T-cell (primary cell): ENCODE results near the gene ZNF678. TPM values are rescaled to one million over a fixed set of nuclear protein-coding genes. Genes with fewer than 3 reads are reported as not detected.

Experiments
- ATAC-seq, 4 experiments: fragments of 200-7000 bp in 3 of 4; fragments of 150-1000 bp in 1 of 4; cut with Tn5 transposase; replicated peaks in 1 of 4; 1 replicate in 3 of 4; 2 replicates in 1 of 4; pipeline ENCODE4 v1.10.0; 2021; ENCODE audit warnings: moderate library complexity in 3 of 4, mild to moderate bottlenecking in 2 of 4, moderate number of reproducible peaks in 1 of 4
- CTCF ChIA-PET, 2 donors: fragments of 300-600 bp; sonication (Branson Sonifier 250); formaldehyde crosslinking; loops; one replicate each; lab custom pipeline; 2022; ENCODE audit warnings: antibody characterized with exemption in 2 of 2; lab: Charles Lee
- POLR2A ChIA-PET, 2 donors: fragments of 300-600 bp; sonication (Branson Sonifier 250); formaldehyde crosslinking; loops; one replicate each; lab custom pipeline; 2022; ENCODE audit warnings: antibody characterized with exemption in 2 of 2; lab: Charles Lee
- DNase-seq, 35 experiments: peaks; one replicate each; pipeline versions ENCODE4 v3.0.0 to v3.0.0-alpha.2; 2013 to 2023
- H3K27ac ChIP-seq: one replicate; pipeline ENCODE4 v1.5.1; 2013; ENCODE audit warnings: low read length
- H3K27me3 ChIP-seq, 2 experiments: replicated peaks in 1 of 2; 1 replicate in 1 of 2; 2 replicates in 1 of 2; pipeline versions ENCODE4 v1.6.1 to v1.7.0; 2013; ENCODE audit warnings: low read length in 1 of 2, mixed read lengths in 1 of 2; ENCODE audit not compliant: control insufficient read depth in 2 of 2, insufficient read depth in 2 of 2; ENCODE audit errors: extremely low read depth in 1 of 2
- H3K36me3 ChIP-seq, 2 donors: 1 replicate in 1 of 2; 2 replicates in 1 of 2; pipeline versions ENCODE4 v1.6.1 to v1.7.0; 2013; ENCODE audit warnings: low read length in 1 of 2; ENCODE audit not compliant: control insufficient read depth in 2 of 2, insufficient read depth in 1 of 2; ENCODE audit errors: extremely low read depth in 1 of 2
- H3K4me1 ChIP-seq, 2 experiments: 1 replicate in 1 of 2; 2 replicates in 1 of 2; pipeline versions ENCODE4 v1.6.1 to v1.7.0; 2013; ENCODE audit warnings: low read length in 2 of 2, mixed read lengths in 1 of 2; ENCODE audit not compliant: insufficient read depth in 2 of 2, control insufficient read depth in 1 of 2; ENCODE audit errors: extremely low read depth in 1 of 2
- H3K4me3 ChIP-seq, 2 donors: 1 replicate in 1 of 2; 2 replicates in 1 of 2; pipeline versions ENCODE4 v1.5.1 to v1.7.0; 2013; ENCODE audit warnings: mild to moderate bottlenecking in 2 of 2, low read length in 1 of 2, moderate library complexity in 1 of 2; ENCODE audit not compliant: control insufficient read depth in 1 of 2; ENCODE audit errors: extremely low read depth in 1 of 2
- H3K9me3 ChIP-seq: 2 replicates; pipeline ENCODE4 v1.7.0; 2013
- H3K27ac Mint-ChIP-seq, 2 donors: one replicate each; pipeline ENCODE4 v1.8.0; 2020 to 2021; ENCODE audit warnings: mild to moderate bottlenecking in 2 of 2, mixed read lengths in 2 of 2
- H3K27me3 Mint-ChIP-seq, 2 donors: one replicate each; pipeline ENCODE4 v1.8.0; 2021 to 2022; ENCODE audit warnings: mixed read lengths in 2 of 2
- H3K36me3 Mint-ChIP-seq: one replicate; pipeline ENCODE4 v1.8.0; 2021; ENCODE audit warnings: mixed read lengths
- H3K4me1 Mint-ChIP-seq, 3 donors: one replicate each; pipeline ENCODE4 v1.8.0; 2020 to 2022; ENCODE audit warnings: mixed read lengths in 3 of 3, mild to moderate bottlenecking in 1 of 3
- H3K4me3 Mint-ChIP-seq, 3 donors: one replicate each; pipeline ENCODE4 v1.8.0; 2020 to 2022; ENCODE audit warnings: mild to moderate bottlenecking in 3 of 3, mixed read lengths in 3 of 3, moderate library complexity in 3 of 3
- H3K9me3 Mint-ChIP-seq, 3 donors: one replicate each; pipeline ENCODE4 v1.8.0; 2020 to 2022; ENCODE audit warnings: mixed read lengths in 3 of 3
- WGBS: methylation state at CpG from one replicate; pipeline ENCODE4 v1.1.5; 2013; ENCODE audit warnings: missing lambda C conversion rate; ENCODE audit not compliant: insufficient coverage; 5-methylcytosine and 5-hydroxymethylcytosine counted together
- total RNA-seq, 35 experiments: library from RNA in 6 of 35; stranded (reverse) in 6 of 35; fragments of 120-200 nt in 1 of 35; gene quantifications; one replicate each; pipeline versions ENCODE4 v1.2.1 to v1.2.4 and lab custom pipeline; 2013 to 2026

The ZNF678 gene
- total RNA-seq, 5 donors from 2014 or later (not counting 1 experiment from before 2014, with no cell fraction given) = 7.2 to 8.8 (median 7.4) TPM

DNA sequence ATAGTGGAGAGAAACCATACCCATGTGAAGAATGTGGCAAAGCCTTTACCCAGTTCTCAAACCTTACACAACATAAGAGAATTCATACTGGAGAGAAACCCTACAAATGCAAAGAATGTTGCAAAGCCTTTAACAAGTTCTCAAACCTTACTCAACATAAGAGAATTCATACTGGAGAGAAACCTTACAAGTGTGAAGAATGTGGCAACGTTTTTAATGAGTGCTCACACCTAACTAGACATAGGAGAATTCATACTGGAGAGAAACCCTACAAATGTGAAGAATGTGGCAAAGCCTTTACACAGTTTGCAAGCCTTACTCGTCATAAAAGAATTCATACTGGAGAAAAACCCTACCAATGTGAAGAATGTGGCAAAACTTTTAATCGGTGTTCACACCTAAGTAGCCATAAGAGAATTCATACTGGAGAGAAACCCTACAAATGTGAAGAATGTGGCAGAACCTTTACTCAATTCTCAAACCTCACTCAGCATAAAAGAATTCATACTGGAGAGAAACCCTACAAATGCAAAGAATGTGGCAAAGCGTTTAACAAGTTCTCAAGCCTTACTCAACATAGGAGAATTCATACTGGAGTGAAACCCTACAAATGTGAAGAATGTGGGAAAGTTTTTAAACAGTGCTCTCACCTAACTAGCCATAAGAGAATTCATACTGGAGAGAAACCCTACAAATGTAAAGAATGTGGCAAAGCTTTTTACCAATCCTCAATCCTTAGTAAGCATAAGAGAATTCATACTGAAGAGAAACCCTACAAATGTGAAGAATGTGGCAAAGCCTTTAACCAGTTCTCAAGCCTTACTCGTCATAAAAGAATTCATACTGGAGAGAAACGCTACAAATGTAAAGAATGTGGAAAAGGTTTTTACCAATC is 91.7 kb downstream of the ZNF678 start:
- no peak overlapping the region for H3K27ac Mint-ChIP-seq
- POLR2A ChIA-PET = no interaction called here

DNA sequence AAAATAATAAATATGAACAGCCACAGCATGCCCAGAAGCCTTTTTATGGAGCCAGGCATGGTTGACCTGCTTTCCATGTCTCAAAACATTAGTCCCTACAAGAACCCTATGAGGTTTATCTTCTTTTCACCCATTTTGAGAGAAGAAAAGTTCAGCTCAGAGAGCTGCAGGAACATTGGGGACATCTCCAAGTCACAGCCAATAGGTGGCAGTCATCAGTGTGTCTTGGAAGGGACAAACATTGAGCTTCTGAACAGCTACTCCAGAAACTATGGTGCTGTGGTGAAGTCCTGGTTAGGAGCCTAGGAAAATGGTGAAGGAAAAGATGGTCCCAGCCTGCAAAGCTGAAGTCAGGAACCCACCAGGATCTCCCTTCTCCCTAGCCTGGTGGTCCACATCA is 98.1 kb downstream of the ZNF678 start:
- peaks cover 62% of the 10 kb centered on the region for H3K9me3 ChIP-seq
- CTCF ChIA-PET = no interaction called here
- no peak for ATAC-seq
- Mint-ChIP-seq H3K27ac (no peak overlapping the region), H3K27me3 (no peaks in the 10 kb centered on the region), H3K36me3 (peaks cover 51% of the 10 kb centered on the region), H3K4me1 (no peaks in the 10 kb centered on the region), H3K4me3 (no peak overlapping the region), H3K9me3 (peaks cover 10 to 73% (median 49%) of the 10 kb centered on the region in 3 donors)
- DNase-seq = no peak
- no peak overlapping the region for H3K27ac ChIP-seq
- no peaks in the 10 kb centered on the region for H3K4me1 ChIP-seq
- H3K27me3 ChIP-seq = no peaks in the 10 kb centered on the region
- H3K36me3 ChIP-seq = no peaks in the 10 kb centered on the region
- H3K4me3 ChIP-seq = peak overlapping the region in 1 of 2 donors; percentile 32
- POLR2A ChIA-PET = no interaction called here

More for the DNA sequence above, 91.7 kb downstream of the ZNF678 start:
- Histone ChIP-seq H3K27me3 (no peaks in the 10 kb centered on the region), H3K4me1 (no peaks in the 10 kb centered on the region), H3K9me3 (peaks cover 67% of the 10 kb centered on the region), H3K27ac (no peak overlapping the region), H3K4me3 (no peak overlapping the region), H3K36me3 (peaks cover 6 to 22% of the 10 kb centered on the region in 2 donors)
- Mint-ChIP-seq H3K4me3 (no peak overlapping the region), H3K27me3 (no peaks in the 10 kb centered on the region), H3K9me3 (peaks cover 3 to 68% (median 50%) of the 10 kb centered on the region in 3 donors), H3K36me3 (peaks cover 68% of the 10 kb centered on the region), H3K4me1 (no peaks in the 10 kb centered on the region)
- no peak for ATAC-seq
- DNase-seq = no peak
- CTCF ChIA-PET = no interaction called here
- WGBS = no CpG with 5 or more reads among the region's 6 CpGs

DNA sequence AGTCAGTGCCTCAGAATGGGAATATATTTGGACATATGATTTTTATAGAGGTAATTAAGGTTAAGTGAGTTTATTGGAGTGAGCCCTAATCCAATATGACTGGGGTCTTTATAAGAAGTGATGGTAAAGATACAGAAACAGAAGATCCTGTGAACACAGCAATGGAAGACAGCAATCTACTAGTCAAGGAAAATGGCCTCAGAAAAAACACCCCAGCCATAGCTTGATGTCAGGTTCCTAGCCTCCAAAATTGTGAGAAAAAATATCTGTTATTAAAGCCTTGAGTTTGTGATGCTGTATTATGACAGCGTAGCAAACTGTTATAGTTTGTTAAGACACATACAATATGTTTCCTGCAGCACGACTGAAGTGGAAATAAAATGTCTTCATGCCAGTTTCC is 99.6 kb downstream of the ZNF678 start:
- no peaks in the 10 kb centered on the region for H3K4me1 Mint-ChIP-seq
- WGBS = no CpG with 5 or more reads among the region's 2 CpGs
- H3K36me3 Mint-ChIP-seq = peaks cover 53% of the 10 kb centered on the region
- Histone ChIP-seq H3K27me3 (no peaks in the 10 kb centered on the region), H3K4me3 (no peak overlapping the region), H3K27ac (no peak overlapping the region), H3K9me3 (peaks cover 52% of the 10 kb centered on the region), H3K36me3 (no peaks in the 10 kb centered on the region), H3K4me1 (no peaks in the 10 kb centered on the region)
- no peak overlapping the region for H3K4me3 Mint-ChIP-seq
- ATAC-seq = no peak
- CTCF ChIA-PET = no interaction called here
- no peak overlapping the region for H3K27ac Mint-ChIP-seq
- DNase-seq = no peak
- H3K9me3 Mint-ChIP-seq = peaks cover 10 to 74% (median 55%) of the 10 kb centered on the region in 3 donors
- POLR2A ChIA-PET = no interaction called here
- no peaks in the 10 kb centered on the region for H3K27me3 Mint-ChIP-seq

- ATAC-seq (no peak), DNase-seq (no peak)
- Mint-ChIP-seq H3K4me1 (no peaks in the 10 kb centered on the region), H3K9me3 (peaks cover 9 to 74% (median 57%) of the 10 kb centered on the region in 3 donors), H3K36me3 (peaks cover 37% of the 10 kb centered on the region), H3K4me3 (no peak overlapping the region), H3K27me3 (no peaks in the 10 kb centered on the region), H3K27ac (no peak overlapping the region)
- Histone ChIP-seq H3K27ac (no peak overlapping the region), H3K27me3 (no peaks in the 10 kb centered on the region), H3K9me3 (peaks cover 36% of the 10 kb centered on the region), H3K36me3 (no peaks in the 10 kb centered on the region), H3K4me1 (no peaks in the 10 kb centered on the region), H3K4me3 (no peak overlapping the region)
- POLR2A ChIA-PET = no interaction called here
- CTCF ChIA-PET = no interaction called here
- WGBS = no CpG with 5 or more reads among the region's 2 CpGs
Measured at GRCh38 chr1:227666286-227666685, 102.9 kb downstream of the ZNF678 start.

DNA sequence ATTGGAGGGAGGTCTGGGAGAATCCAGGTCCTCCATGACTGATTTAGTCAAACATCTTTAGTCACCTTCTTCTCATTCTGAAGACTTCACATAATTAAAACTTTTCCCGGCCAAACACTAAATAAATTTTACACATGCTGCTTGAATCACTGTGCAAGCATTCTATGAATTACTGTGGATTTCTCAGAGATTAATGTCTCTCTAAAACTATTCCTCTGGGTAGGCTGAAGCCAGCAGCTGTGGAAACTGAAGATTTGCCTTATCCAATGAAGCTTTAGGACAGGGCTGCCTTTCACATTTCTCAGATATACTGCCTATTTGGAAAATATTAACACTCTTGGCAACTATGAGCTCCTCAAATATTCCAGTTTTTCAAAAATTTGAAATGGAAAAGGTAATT is 110.1 kb downstream of the ZNF678 start:
- ATAC-seq (no peak), DNase-seq (no peak)
- CTCF ChIA-PET = no interaction called here
- peaks cover 28 to 65% (median 50%) of the 10 kb centered on the region in 3 donors for H3K9me3 Mint-ChIP-seq
- POLR2A ChIA-PET = no interaction called here
- H3K9me3 ChIP-seq = peaks cover 6% of the 10 kb centered on the region
- H3K27ac ChIP-seq = no peak overlapping the region
- H3K4me1 ChIP-seq = no peaks in the 10 kb centered on the region
- no peak overlapping the region for H3K4me3 ChIP-seq
- H3K36me3 Mint-ChIP-seq = peaks cover 34% of the 10 kb centered on the region
- H3K4me1 Mint-ChIP-seq = no peaks in the 10 kb centered on the region
- no peak overlapping the region for H3K4me3 Mint-ChIP-seq
- no peak overlapping the region for H3K27ac Mint-ChIP-seq
- 100% methylated on average over 1 of the region's 1 CpG for WGBS
- H3K36me3 ChIP-seq = no peaks in the 10 kb centered on the region
- no peaks in the 10 kb centered on the region for H3K27me3 Mint-ChIP-seq
- H3K27me3 ChIP-seq = no peaks in the 10 kb centered on the region

- no peaks in the 10 kb centered on the region for H3K27me3 ChIP-seq
- Mint-ChIP-seq H3K4me3 (no peak overlapping the region), H3K27ac (no peak overlapping the region), H3K27me3 (no peaks in the 10 kb centered on the region), H3K36me3 (peaks cover 9% of the 10 kb centered on the region), H3K9me3 (peaks cover 34 to 73% (median 47%) of the 10 kb centered on the region in 3 donors), H3K4me1 (no peaks in the 10 kb centered on the region)
- no peaks in the 10 kb centered on the region for H3K4me1 ChIP-seq
- no peak overlapping the region for H3K4me3 ChIP-seq
- DNase-seq = no peak
- H3K9me3 ChIP-seq = peaks cover 8% of the 10 kb centered on the region
- no peaks in the 10 kb centered on the region for H3K36me3 ChIP-seq
- WGBS = 83% methylated on average over 4 of the region's 8 CpGs
- POLR2A ChIA-PET = no interaction called here
- no peak for ATAC-seq
- no peak overlapping the region for H3K27ac ChIP-seq
- CTCF ChIA-PET = no interaction called here
Measured at GRCh38 chr1:227685807-227686206, 122.5 kb downstream of the ZNF678 start.
